ENCODE results near the gene SIKE1. TPM values are rescaled to one million over a fixed set of nuclear protein-coding genes. Genes with fewer than 3 reads are reported as not detected.
A peak's percentile ranks its signal among the peaks of the same experiment; 100 is the strongest.
"Not testable (repeated sequence)": the region's sequence is repeated elsewhere in the genome, so short reads cannot be mapped to it uniquely, and the experiment has no call there.

SIKE1 gene
- total RNA-seq, 1 experiment from 2014 or later, result 26.7 TPM

DNA sequence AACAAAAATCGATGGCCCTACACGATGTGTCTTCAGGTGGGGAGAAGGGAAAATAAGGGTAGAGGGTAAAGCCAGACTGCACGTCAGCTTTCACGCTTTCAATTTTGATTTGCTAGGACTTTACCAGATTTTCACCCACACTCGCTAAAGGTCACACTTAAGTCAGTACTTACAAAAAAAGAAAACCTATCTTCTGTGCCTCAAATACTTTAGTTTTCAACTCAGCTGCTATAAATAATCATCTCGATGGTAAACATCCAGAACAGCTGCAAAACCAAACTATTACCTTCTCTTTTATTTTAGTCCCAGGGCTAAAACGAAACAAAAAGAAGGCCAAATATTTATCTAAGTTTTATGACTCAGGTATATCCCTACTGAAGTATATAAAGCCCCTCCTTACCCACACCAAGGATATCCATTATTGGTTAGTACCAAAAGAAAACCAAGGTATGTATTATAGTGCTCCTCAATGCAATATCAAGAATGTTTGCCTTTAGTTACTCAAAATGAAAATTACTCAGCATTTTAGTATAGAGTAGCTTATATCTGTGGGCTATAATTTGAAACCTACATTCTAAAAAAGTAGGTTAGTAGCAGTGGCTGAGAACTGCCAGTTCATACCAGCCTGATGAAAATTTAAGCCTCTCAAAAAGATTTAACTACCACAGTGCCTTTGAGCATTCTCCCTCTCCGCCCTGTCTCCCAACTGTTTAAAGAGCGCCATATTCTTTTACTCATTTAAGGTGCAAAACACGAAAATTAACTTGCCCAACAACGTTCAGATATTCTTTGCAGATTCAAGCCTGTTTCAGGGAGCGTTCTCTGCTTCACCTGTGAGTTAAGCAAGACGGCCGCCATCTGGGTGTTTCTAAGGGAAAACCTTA is 24.2 kb downstream of the SIKE1 start:
- TF ChIP-seq, protein P1, sequence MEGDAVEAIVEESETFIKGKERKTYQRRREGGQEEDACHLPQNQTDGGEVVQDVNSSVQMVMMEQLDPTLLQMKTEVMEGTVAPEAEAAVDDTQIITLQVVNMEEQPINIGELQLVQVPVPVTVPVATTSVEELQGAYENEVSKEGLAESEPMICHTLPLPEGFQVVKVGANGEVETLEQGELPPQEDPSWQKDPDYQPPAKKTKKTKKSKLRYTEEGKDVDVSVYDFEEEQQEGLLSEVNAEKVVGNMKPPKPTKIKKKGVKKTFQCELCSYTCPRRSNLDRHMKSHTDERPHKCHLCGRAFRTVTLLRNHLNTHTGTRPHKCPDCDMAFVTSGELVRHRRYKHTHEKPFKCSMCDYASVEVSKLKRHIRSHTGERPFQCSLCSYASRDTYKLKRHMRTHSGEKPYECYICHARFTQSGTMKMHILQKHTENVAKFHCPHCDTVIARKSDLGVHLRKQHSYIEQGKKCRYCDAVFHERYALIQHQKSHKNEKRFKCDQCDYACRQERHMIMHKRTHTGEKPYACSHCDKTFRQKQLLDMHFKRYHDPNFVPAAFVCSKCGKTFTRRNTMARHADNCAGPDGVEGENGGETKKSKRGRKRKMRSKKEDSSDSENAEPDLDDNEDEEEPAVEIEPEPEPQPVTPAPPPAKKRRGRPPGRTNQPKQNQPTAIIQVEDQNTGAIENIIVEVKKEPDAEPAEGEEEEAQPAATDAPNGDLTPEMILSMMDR (IDR thresholded peaks at IDR 0.05; ENCODE audit: unreplicated experiment), result no peak
- peak overlapping the region; percentile 99 for H3K27ac Mint-ChIP-seq (ENCODE audit: unreplicated experiment)
- H3K36me3 Mint-ChIP-seq (ENCODE audit: insufficient read depth, unreplicated experiment), result peaks cover 45% of the 10 kb centered on the region
- CTCF ChIA-PET, result no interaction called here
- intact Hi-C loops (cut with micrococcal nuclease; ENCODE audit: unreplicated experiment), result no loop called here
- H3K27me3 Mint-ChIP-seq (ENCODE audit: unreplicated experiment), result no peaks in the 10 kb centered on the region
- peaks cover 29% of the 10 kb centered on the region for H3K4me1 Mint-ChIP-seq (ENCODE audit: low read depth, unreplicated experiment)
- no peaks in the 10 kb centered on the region for H3K9me3 Mint-ChIP-seq (ENCODE audit: low read depth, unreplicated experiment)
- no peak for DNase-seq
- TSS peak; percentile 36 for BruUV-seq (replicated peaks)
- peak overlapping the region; percentile 95 for H3K4me3 Mint-ChIP-seq (ENCODE audit: low read depth, unreplicated experiment)

GRCh38 chr1:114755006-114755931 is 25.2 kb downstream of the SIKE1 start:
- DNase-seq, result no peak
- Mint-ChIP-seq H3K27ac (ENCODE audit: unreplicated experiment) (no peak overlapping the region), H3K36me3 (ENCODE audit: insufficient read depth, unreplicated experiment) (peaks cover 49% of the 10 kb centered on the region), H3K9me3 (ENCODE audit: low read depth, unreplicated experiment) (no peaks in the 10 kb centered on the region), H3K4me1 (ENCODE audit: low read depth, unreplicated experiment) (peaks cover 29% of the 10 kb centered on the region), H3K4me3 (ENCODE audit: low read depth, unreplicated experiment) (peak overlapping the region; percentile 95), H3K27me3 (ENCODE audit: unreplicated experiment) (no peaks in the 10 kb centered on the region)
- BruUV-seq (replicated peaks), result no TSS peak
- TF ChIP-seq, protein P1 (IDR thresholded peaks at IDR 0.05; ENCODE audit: unreplicated experiment), result no peak
- CTCF ChIA-PET, result no interaction called here
- intact Hi-C loops (cut with micrococcal nuclease; ENCODE audit: unreplicated experiment), result no loop called here

DNA sequence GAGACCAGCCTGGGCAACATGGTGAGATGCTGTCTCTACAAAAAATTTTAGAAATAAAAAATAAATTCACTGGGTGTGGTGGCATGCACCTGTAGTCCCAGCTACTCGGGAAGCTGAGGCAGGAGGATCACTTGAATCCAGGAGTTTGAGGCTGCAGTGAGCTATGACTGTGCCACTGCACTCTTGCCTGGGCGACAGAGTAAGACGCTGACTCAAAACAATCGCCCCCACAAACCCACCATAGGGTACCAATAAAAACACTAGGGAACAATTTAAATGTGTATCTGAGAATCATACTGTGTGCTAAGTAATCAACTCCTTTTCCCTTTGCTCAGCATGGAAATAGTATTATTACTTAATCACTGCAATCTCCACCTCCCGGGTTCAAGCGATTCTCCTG is 26.8 kb downstream of the SIKE1 start:
- intact Hi-C loops (cut with micrococcal nuclease; ENCODE audit: unreplicated experiment); H3K4me3 Mint-ChIP-seq (ENCODE audit: low read depth, unreplicated experiment); H3K27me3 Mint-ChIP-seq (ENCODE audit: unreplicated experiment); DNase-seq; H3K27ac Mint-ChIP-seq (ENCODE audit: unreplicated experiment); H3K9me3 Mint-ChIP-seq (ENCODE audit: low read depth, unreplicated experiment); BruUV-seq (replicated peaks); CTCF ChIA-PET: not testable (repeated sequence)
- Mint-ChIP-seq H3K36me3 (ENCODE audit: insufficient read depth, unreplicated experiment) (peaks cover 65% of the 10 kb centered on the region), H3K4me1 (ENCODE audit: low read depth, unreplicated experiment) (peaks cover 27% of the 10 kb centered on the region)

- Mint-ChIP-seq H3K36me3 (ENCODE audit: insufficient read depth, unreplicated experiment) (peaks cover 69% of the 10 kb centered on the region), H3K4me1 (ENCODE audit: low read depth, unreplicated experiment) (peaks cover 27% of the 10 kb centered on the region), H3K27me3 (ENCODE audit: unreplicated experiment) (no peaks in the 10 kb centered on the region), H3K4me3 (ENCODE audit: low read depth, unreplicated experiment) (no peak overlapping the region), H3K9me3 (ENCODE audit: low read depth, unreplicated experiment) (no peaks in the 10 kb centered on the region), H3K27ac (ENCODE audit: unreplicated experiment) (no peak overlapping the region)
- intact Hi-C loops (cut with micrococcal nuclease; ENCODE audit: unreplicated experiment), result no loop called here
- DNase-seq, result no peak
- CTCF ChIA-PET, result no interaction called here
- TF ChIP-seq, protein P1 (IDR thresholded peaks at IDR 0.05; ENCODE audit: unreplicated experiment), result no peak
- no TSS peak for BruUV-seq (replicated peaks)
Measured at GRCh38 chr1:114753143-114753542, 27.3 kb downstream of the SIKE1 start.
